Measurements from ENCODE around the gene SIDT2. TPM values are rescaled to one million over a fixed set of nuclear protein-coding genes. Genes with fewer than 3 reads are reported as not detected.

Gene SIDT2
- total and polyA plus RNA-seq, 2 of the 4 experiments (the other 2 are of a cell fraction): 7.3 to 30.3 TPM

DNA sequence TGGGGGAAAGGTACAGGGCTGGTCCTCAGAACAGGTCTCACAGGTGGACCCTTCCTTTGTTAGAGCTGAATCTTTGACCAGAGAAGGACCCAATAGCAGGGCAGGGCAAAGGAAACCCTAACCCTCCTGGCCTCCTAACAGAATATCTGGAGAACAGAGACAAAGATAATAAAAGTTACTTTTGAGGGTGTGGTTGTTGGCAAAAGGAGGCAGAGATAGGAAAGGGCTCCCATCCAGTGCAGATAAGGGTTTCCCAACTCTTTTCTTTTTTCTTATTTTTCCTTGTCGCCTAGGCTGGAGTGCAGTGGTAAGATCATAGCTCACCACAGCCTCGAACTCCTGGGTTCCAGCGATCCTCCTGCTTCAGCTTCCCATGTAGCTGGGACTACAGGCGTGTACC, 41.5 kb downstream of the SIDT2 start:
- POLR2A ChIA-PET (ENCODE audit: unreplicated experiment): interaction anchor here (0.6 to 1.5 kb wide), 2 partner anchors 21 to 222 kb away, joined by 3 to 4 read pairs; partner anchors contain the start of gene TAGLN
- peak overlapping the region; percentile 13; the same call in 1 of the 2 replicates for H3K18ac ChIP-seq (ENCODE audit: low read depth, low read length)
- peak overlapping the region; percentile 38; the same call in 1 of the 2 replicates for H3K9ac ChIP-seq (ENCODE audit: low read depth, low read length)
- no TSS peak for BruUV-seq (replicated peaks)
- H2BK20ac ChIP-seq (ENCODE audit: low read depth, low read length): peak overlapping the region; percentile 49; the same call in 1 of the 2 replicates
- H3K27ac ChIP-seq (ENCODE audit: insufficient read depth, low read length): peak overlapping the region; percentile 44; the same call in 1 of the 2 replicates
- CTCF ChIA-PET: no interaction called here
- dilution Hi-C loops (cut with HindIII; ENCODE audit: low sequenced_read_pairs, unreplicated experiment): no loop called here
- H2AK9ac ChIP-seq (replicated peaks; ENCODE audit: low read depth, low read length, poor library complexity): no peak overlapping the region
- no peak overlapping the region for H3K4me3 ChIP-seq (ENCODE audit: insufficient read depth, low read depth, low read length)
- peak overlapping the region; percentile 48; the same call in 1 of the 2 replicates for H3K23ac ChIP-seq (ENCODE audit: low read depth, low read length)
- peaks cover 43% of the 10 kb centered on the region for H3K36me3 ChIP-seq (ENCODE audit: control insufficient read depth, insufficient read depth, low read length)
- no peak overlapping the region for H2AFZ ChIP-seq (replicated peaks; ENCODE audit: low read length, poor library complexity)
- H4K20me1 ChIP-seq (ENCODE audit: insufficient read depth, low read length): no peaks in the 10 kb centered on the region
- H4K5ac ChIP-seq (ENCODE audit: low read depth, low read length): no peak overlapping the region; the same call in 1 of the 2 replicates
- H2AK5ac ChIP-seq (ENCODE audit: low read depth, low read length): peak overlapping the region; percentile 73
- peak overlapping the region; percentile 99; the same call in 1 of the 2 replicates for H3K4ac ChIP-seq (ENCODE audit: low read depth, low read length)
- H3K9me3 ChIP-seq (ENCODE audit: control insufficient read depth, insufficient read depth, low read length): no peaks in the 10 kb centered on the region
- H2BK120ac ChIP-seq (ENCODE audit: low read depth, low read length): peak overlapping the region; percentile 58; the same call in 1 of the 2 replicates
- in situ Hi-C loops (cut with MboI; ENCODE audit: low sequenced_read_pairs): loop anchor here (10.0 kb wide), 1 partner anchor 345 kb away; no protein-coding TSS in a partner anchor
- peak overlapping the region in 1 of 2 experiments; percentile 71; a peak in 2 of 4 replicates for H4K8ac ChIP-seq (ENCODE audit: low read depth in 2 of 2, low read length in 2 of 2)
- intact Hi-C loops (cut with micrococcal nuclease): loop anchor here (10.0 kb wide), 1 partner anchor 365 kb away; no protein-coding TSS in a partner anchor
- no peak overlapping the region for H3K4me2 ChIP-seq (ENCODE audit: low read depth, low read length)
- no peaks in the 10 kb centered on the region for H3K27me3 ChIP-seq (ENCODE audit: control insufficient read depth, insufficient read depth, low read length)
- peaks cover 18 to 51% of the 10 kb centered on the region in 2 experiments; a peak in 3 of 4 replicates for H3K79me1 ChIP-seq (ENCODE audit: low read depth in 1 of 2, low read length in 2 of 2)
- H3K9me1 ChIP-seq (ENCODE audit: insufficient read depth, low read length): peaks cover 28% of the 10 kb centered on the region
- peak overlapping the region; percentile 20; the same call in 1 of the 3 replicates for H2BK15ac ChIP-seq (ENCODE audit: low read depth, low read length)
- WGBS, 2 experiments (ENCODE audit: extremely low coverage in 2 of 2, insufficient read length in 1 of 2): 93% methylated on average over 3 of the region's 4 CpGs; no CpG with 5 or more reads in 1 of the 2 experiments
- H4K91ac ChIP-seq (ENCODE audit: insufficient read depth, low read depth, low read length): peak overlapping the region; percentile 75
- peaks cover 40% of the 10 kb centered on the region for H3K4me1 ChIP-seq (ENCODE audit: control insufficient read depth, insufficient read depth, low read length)
- DNase-seq (no peak), ATAC-seq (ENCODE audit: low read depth) (no peak)
- H3K14ac ChIP-seq (replicated peaks; ENCODE audit: low read depth, low read length): peak overlapping the region; percentile 27; the same call in 1 of the 2 replicates
- H2BK5ac ChIP-seq (ENCODE audit: low read depth, low read length, poor library complexity, severe bottlenecking): peak overlapping the region; percentile 49
- H3K56ac ChIP-seq (ENCODE audit: extremely low read depth, insufficient read depth, low read length): no peak overlapping the region
- TF ChIP-seq BHLHE40 (IDR thresholded peaks at IDR 0.05; ENCODE audit: low read depth, low read length): no peak
- TF ChIP-seq, protein P1, sequence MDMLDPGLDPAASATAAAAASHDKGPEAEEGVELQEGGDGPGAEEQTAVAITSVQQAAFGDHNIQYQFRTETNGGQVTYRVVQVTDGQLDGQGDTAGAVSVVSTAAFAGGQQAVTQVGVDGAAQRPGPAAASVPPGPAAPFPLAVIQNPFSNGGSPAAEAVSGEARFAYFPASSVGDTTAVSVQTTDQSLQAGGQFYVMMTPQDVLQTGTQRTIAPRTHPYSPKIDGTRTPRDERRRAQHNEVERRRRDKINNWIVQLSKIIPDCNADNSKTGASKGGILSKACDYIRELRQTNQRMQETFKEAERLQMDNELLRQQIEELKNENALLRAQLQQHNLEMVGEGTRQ (IDR thresholded peaks at IDR 0.05; ENCODE audit: low read depth, low read length): no peak
- TF ChIP-seq POLR2A (IDR thresholded peaks at IDR 0.05; ENCODE audit: low read depth, low read length): no peak
- TF ChIP-seq CHD1 (IDR thresholded peaks at IDR 0.05; ENCODE audit: low read depth, low read length): no peak
- no peak for TF ChIP-seq RFX5 (IDR thresholded peaks at IDR 0.05; ENCODE audit: low read depth, low read length)
- no peak for TF ChIP-seq RCOR1 (IDR thresholded peaks at IDR 0.05; ENCODE audit: insufficient replicate concordance, low read length)
- TF ChIP-seq SMC3 (IDR thresholded peaks at IDR 0.05; ENCODE audit: low read depth, low read length): no peak
- no peak for TF ChIP-seq MAZ (IDR thresholded peaks at IDR 0.05; ENCODE audit: borderline replicate concordance, low read depth, low read length)
- TF ChIP-seq CEBPB (IDR thresholded peaks at IDR 0.05; ENCODE audit: low read depth, low read length): no peak
- no peak for TF ChIP-seq MAFK (IDR thresholded peaks at IDR 0.05; ENCODE audit: low read depth, low read length)
- no peak for TF ChIP-seq FOS (IDR thresholded peaks at IDR 0.05; ENCODE audit: low read depth, low read length)
- no peak for TF ChIP-seq MXI1 (IDR thresholded peaks at IDR 0.05; ENCODE audit: borderline replicate concordance, low read depth, low read length)
- TF ChIP-seq RAD21 (IDR thresholded peaks at IDR 0.05; ENCODE audit: low read length): no peak
- TF ChIP-seq NFE2L2 (IDR thresholded peaks at IDR 0.05; ENCODE audit: low read depth, low read length): no peak
- no peak for TF ChIP-seq ELK1 (IDR thresholded peaks at IDR 0.05; ENCODE audit: borderline replicate concordance, low read depth, low read length)
